K562 treated with DMSO at 1 percent for 48 hours (cell line): ENCODE results near the gene CYP26B1. TPM values are rescaled to one million over a fixed set of nuclear protein-coding genes. Genes with fewer than 3 reads are reported as not detected.

Experiments used
- total RNA-seq: library from RNA; unstranded; fragments of 300-600 nt; gene quantifications from 2 replicates; pipeline ENCODE4 v1.2.3, GENCODE V29; 2022; ENCODE audit warnings: low replicate concordance; ENCODE audit errors: extremely low read depth

Gene CYP26B1
- not detected in 2 replicates for total RNA-seq

GRCh38 chr2:72147303-72147971 lies at the start of gene CYP26B1:
TSS of gene CYP26B1 (minus strand) at chr2:72147862. CDS start at chr2:72147834, 28 bp downstream.

